Dedifferentiated amniotic fluid mesenchymal stem cell (primary cell): Measurements from ENCODE around the gene TSPAN14.
"Not testable (repeated sequence)": the region's sequence is repeated elsewhere in the genome, so short reads cannot be mapped to it uniquely, and the experiment has no call there.

Experiments used
- DNase-seq: peaks from one replicate; pipeline ENCODE4 v3.0.0-alpha.2; 2016; ENCODE audit errors: extremely low spot score

Gene TSPAN14

GRCh38 chr10:80453842-80454512 lies at the start of gene TSPAN14:
Gene TSPAN14, plus strand, starts transcription at chr10:80454310. Its CDS starts 34,924 bp downstream, at chr10:80489234.
- peak; percentile 69 for DNase-seq

- no peak for DNase-seq
These were observed 49.1 kb upstream of the TSPAN14 start for GRCh38 chr10:80405035-80405434.

- DNase-seq: no peak
These were observed 48.5 kb upstream of the TSPAN14 start for GRCh38 chr10:80405626-80406025.

DNA sequence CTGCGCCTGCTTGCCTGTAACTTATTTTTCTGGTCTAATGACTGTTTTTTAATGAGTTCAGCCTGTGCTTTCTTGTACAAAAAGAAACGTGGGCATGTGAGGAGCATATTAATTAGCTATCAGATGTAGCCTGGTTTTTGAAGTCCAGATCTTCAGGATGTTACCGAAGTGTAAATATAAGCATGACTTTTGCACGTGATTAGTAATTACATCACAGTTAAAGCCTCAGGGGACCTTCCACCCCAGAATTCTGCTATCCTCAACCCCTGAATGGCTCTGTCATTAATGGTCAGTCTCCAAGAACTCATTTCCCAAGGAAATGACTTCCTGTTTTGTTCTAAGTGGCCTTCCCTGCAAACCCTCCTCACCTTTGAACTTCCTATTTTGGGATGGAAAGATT lies 47.9 kb upstream of the TSPAN14 start:
- DNase-seq: no peak

DNA sequence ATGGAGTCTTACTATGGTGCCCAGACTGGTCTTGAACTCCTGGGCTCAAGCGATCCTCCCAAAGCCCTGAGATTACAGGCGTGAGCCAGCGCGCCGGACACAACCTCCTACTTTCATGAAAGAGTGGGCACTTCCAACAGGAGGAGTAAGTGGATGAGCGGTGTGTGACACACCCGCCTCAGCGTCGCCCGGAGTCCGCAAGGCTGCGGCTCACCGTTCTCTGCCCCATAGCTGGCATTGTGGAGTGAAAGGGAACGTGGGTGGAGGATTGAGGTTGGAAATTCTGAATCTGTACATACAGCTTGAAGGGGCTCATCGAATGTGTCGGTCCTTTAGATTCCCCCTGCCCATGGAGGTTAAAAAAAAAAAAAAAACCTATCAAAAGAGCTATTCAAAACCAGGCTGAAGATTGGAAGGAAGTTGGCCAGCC lies 46.3 kb upstream of the TSPAN14 start:
- no peak for DNase-seq

DNA sequence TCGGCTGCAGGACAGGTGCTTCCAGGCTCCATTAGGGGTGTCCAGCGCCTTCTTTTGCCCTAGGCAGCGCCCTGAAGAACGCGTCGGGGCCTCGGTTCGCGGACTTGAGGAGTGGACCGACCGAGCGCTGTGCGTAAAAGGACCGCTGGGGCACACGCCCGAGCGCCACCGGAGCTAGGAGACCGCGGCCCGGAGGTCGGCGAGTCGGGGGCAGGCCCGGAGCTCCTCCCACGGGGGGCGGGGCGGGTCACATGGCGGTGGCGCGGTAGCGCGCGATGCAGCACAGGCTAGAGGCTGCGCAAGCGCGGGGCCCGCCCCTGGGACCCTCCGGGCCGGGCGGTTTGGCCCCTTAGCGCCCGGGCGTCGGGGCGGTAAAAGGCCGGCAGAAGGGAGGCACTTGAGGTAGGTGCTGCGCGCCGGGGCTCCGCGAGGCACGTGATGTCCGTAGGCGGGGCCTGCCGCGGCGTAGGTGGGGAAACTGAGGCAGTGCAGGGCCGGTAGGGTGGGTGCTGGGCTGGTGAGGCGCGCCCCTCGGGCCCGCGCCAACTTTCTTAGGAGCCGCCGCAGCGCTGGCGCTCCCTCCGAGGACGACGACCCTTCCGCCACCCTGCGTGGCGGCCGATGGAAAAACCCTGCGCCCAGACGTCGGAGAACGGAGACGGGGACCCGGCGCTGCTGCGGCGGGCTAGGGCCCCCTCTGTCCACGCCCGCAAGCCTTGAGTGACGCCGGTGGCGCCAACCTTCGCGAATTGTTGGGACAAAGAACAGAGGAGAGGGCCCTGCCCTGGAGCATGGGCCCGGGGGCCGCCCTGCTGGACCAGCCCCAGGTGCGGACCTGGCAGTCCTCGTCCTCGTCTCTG lies 45.6 kb upstream of the TSPAN14 start, which contains the start of gene PRXL2A:
TSS of gene PRXL2A (plus strand) at position 310 of the 860 bp plus-strand sequence. CDS start 11,917 bp downstream, outside the sequence.
- no peak for DNase-seq

DNA sequence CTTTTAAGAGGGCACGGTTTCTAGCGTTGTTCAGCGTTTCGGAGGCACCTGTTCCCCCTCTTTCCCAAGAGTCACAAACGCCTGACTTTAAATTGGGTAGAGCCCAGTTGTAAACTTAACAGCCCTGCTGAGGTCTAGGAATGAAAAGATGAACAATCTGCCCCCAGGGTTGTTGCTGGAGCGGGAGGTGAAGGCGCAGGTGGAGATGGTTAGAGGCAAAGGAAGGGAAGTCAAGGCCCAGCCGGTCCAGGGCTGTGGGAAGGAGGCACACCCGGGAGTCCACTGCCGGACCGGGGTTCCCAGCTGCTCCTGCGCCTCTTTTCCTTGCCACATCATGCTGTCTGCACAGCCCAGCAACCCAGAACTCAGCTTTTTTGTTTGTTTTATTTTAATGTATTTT lies 45.0 kb upstream of the TSPAN14 start:
- DNase-seq: no peak

- DNase-seq: no peak
These were observed 44.0 kb upstream of the TSPAN14 start for GRCh38 chr10:80410122-80410521.

DNA sequence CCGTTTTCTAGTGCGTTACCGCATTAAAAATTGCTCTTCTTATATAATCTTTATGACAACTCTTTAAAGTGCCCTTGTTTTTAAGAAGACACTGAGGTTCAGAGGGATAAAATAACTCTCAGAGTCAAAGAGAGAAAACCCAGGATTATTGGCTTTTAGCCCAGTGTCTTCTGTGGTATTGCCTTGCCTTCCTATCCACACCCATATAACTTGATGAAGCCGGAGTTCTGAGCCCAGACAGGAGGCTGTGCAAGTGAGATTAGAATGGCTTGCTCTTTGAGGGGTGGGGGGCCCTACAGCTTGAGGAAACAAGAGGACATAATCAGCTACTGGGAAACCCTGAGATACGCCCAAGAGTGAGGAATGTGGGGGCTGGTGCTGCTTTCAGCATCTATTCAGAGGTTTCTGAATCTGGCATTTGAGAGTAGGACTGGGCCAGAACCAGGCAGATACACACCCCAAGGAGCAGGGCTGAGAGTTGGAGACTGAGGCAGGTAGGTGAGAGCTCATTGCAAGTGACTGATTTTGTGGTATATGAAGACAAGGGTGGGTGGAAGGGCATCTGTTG lies 43.4 kb upstream of the TSPAN14 start:
- DNase-seq: no peak

GRCh38 chr10:80411267-80411668 lies 42.8 kb upstream of the TSPAN14 start:
- no peak for DNase-seq

DNA sequence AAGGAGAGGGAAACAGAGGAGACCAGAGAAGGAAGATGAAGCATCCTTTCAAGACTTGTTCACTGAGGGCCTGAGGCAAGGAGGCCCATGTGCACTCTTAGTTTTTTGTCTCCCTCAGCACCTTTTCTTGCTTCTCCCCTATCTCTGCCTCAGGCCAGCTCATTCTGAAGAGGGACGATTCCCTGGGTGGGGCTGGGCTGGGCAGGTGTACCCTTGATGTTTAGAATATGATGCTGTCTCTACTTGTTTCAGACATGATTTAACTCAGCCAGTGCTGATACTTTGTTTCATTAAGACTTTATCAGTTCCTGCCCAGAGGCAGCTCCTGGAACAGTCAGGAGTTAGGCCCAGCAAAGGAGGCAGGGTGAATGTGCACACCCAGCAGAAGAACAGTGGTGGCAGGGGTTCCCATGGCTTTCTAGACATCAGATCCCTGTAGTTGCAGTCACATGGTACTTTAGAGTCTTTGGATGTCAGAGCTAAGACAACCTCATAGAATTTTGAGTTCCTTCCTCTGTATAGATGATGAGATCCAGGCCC lies 42.4 kb upstream of the TSPAN14 start:
- no peak for DNase-seq

DNA sequence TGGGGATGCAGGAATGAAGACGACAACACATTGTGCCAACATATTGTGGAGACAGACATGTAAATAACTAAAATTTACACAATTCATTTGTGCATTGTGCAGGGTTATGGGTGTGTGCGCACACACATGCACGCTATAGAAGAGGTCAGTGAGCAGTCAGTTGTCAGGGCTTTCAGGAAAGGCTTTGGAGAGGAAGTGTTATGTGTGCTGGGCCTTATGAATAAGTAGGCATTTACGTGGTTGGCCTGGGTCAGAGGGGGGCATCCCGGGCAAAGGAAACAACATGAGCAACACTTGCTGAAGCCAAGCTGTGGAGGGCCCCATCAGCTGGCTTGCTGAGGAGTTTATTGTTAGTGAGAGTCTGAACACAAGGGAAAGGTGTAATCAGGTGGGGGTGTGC lies 41.6 kb upstream of the TSPAN14 start:
- DNase-seq: no peak

DNA sequence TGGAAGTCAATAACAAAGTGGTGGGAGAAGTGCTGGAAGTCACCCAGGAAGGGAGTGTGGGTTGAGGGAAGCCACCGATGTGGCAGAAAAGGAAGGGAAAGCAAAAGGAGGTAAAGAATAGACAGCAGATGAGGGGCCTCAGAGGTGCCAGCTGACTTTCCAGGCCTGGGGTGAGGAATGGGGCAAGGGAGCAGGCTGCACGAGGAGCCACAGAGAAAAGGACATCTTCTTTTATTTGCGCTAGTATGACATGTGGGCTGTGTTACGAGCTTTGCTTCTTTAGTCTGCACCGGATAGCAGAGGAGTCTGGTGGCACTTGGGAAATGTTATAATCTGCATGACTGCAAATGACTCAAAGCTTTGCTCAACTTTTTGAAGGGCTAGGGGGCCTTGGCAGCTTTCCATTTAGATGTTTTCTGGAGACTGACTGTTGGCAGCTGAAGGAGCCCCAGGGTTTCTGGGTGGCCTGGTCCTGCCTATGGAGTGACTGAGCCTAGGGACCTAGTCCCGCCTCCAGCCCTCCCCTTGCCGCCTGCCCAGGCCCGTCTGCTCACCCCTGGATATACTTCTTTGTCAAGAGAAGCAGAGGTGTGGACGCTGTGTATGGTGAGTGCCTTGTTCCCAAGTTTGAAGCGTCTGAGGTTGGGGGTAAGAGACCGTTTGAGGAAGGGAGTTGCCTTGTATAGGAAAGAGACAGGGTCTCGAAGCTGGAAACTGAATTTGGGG lies 40.7 kb upstream of the TSPAN14 start:
- DNase-seq: peak; percentile 65

GRCh38 chr10:80414142-80414895 lies 39.8 kb upstream of the TSPAN14 start:
- no peak for DNase-seq

GRCh38 chr10:80415734-80416478 lies 38.2 kb upstream of the TSPAN14 start:
- DNase-seq: no peak

DNA sequence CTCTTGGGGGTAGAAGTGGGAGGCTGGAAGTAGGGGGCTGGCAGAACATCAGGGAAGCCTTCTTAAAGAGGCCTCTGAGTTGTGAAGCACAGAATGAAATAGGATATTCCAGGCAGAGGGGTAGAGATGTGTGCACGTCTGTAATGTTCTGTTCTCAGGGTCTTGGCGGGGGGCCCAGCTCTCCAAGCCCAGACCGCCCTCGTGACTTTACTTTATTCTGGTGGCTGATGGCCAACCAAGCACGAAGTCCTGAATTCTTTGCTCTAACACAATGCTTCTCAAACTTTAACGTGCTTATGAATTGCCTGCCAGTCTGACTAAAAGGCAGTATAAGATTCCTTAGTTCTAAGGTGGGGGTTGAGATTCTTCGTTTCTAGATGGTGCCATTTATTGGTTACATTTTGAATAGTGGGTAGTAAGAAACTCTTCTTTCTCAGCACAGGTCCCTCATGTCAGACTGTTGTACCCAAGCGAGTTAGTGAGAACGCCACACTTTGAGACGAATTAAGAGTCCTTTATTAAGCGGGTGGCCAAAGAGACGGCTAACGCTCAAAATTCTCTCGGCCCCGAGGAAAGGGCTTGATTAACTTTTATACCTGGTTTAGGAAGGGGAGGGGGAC lies 37.5 kb upstream of the TSPAN14 start:
- DNase-seq: no peak

GRCh38 chr10:80417256-80417655 lies 36.9 kb upstream of the TSPAN14 start:
- DNase-seq: not testable (repeated sequence)

- DNase-seq: no peak
These were observed 32.9 kb upstream of the TSPAN14 start for GRCh38 chr10:80421050-80421706.
